SIG-M5 treated with dmso at 0.1 percent for 504 hours (cell line): ENCODE data around the gene C8B.

Source experiments
- DNase-seq: peaks from one replicate; lab custom pipeline; 2025; ENCODE audit not compliant: unreplicated experiment; lab: John Stamatoyannopoulos, UW

Gene C8B

GRCh38 chr1:56972976-56973375, 7.2 kb upstream of the C8B start:
- no peak for DNase-seq

DNA sequence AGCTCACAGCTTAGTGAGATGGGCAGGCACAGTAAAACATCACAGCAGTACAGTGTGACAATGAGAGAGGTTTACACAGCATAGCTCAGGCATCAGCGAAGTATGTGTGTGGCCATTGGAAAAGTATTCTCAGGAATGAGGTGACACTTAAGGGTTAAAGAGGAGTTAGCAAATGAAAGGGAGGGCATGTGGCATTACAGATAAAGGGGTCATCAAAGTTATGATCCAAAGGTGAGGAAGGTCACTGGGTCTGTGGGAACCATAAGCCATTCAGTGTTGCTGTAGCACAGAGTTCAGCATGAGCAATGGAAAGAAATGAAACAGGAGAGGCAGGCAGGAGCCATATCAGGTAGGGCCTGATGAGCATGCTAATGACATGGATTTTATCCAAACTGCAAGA, 4.5 kb upstream of the C8B start:
- no peak for DNase-seq

DNA sequence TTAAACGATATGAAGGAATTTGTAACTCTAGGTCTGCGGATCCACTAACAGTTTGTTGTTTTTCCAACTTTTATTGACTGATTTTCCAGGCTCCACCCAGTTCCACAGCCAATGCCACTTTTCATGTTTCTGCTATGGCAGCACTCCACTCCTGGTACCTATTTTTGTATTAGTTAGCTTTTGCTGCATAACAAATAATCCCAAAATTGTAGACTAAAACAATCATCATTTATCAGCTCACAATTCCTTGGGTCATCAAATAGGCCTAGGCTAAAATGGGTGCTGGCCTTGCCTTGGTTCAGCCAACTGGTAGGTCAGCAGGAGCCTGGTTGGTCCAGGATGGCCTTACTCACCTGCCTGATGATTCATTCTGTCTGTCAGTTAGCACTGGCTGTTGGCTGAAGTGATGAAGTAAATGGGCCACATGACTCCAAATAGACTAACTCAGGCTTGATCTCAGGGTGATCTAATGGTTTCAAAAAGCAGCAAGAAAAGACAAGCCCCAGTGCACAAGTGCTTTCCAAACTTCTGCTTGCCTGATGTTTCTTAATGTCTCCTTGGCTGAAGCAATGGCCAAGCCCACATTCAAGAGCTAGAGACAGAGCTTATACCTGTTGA, 3.2 kb upstream of the C8B start:
- no peak for DNase-seq

DNA sequence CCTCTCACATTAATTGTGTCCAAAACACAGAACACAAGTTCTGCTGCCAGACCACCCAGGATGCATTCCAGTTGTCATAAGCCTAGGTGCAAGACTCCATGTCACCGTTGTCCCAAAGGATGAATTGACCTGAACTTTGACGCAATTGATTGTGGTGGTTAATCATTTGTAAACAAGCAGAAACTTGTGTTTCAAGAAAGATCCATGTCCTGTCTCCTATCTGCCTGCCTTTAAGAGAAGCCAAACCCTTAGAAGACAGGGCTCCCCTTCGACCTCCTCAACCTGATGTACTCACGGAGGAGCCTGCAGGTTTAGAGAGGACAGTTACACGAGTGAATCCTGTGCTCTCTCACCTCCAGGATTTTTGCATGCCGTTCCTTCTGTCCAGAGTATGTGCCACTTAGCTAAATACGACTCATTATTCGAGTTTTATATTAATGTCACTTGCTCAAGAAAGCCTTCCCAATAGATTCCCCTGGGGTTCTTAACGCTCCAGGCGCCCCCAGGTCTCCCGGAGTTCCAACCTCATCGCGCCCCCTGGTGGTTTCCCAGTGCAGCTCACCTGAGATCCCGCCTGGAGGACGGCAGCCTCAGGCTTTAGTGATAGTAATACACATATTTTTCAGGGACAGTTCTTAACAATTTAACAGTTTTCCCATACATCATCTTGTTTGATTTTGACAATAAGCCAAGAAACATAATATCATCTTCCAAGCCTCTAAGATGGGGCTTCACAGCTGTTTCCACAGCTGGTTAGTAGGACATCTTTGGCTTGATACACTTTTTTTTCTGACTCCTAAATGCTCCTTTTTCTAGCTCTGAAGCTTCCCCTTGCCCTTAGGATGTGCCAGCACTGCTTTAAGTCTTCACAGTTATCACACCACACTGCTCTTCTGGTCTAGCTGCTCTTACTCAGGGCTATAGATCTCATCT, 2.4 kb upstream of the C8B start:
- no peak for DNase-seq

- no peak for DNase-seq
These were observed 1.5 kb upstream of the C8B start for GRCh38 chr1:56967355-56967754.

DNA sequence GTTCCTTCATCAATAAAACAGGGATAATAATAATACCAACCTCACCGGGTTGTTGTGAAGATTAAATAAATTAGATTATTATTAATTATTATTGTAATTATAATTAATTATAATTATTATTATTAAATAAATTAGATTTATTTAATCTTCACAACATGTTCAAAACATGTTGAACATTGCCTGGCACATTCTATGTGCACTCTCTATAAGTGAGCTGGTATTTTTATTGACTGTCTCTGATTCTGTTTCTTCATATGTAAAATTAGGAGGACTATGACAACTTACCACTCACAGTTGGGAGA, 834 bp upstream of the C8B start:
- DNase-seq = no peak

DNA sequence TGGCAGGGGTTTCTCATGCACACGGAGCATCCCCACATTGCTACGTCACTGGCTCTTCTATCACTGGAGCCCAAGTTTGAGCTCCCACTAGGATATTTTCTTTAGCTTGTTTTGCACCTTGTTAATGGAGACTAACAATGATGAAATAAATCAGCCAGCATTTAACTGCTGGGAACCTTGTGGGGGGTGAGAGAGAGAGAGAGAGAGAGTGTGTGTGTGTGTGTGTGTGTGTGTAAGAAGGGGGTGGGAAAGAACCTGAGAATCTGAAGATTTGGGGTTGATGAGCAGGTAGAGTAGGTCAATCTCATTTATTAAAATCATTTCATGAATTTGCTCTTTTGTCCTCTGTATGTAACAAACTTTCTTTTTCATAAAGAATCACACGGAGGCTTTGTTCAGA, 624 bp downstream of the C8B start:
- no peak for DNase-seq

GRCh38 chr1:56964349-56965017, 1.3 kb downstream of the C8B start:
- no peak for DNase-seq

GRCh38 chr1:56963667-56964066, 2.1 kb downstream of the C8B start:
- DNase-seq = no peak

GRCh38 chr1:56961426-56961825, 4.4 kb downstream of the C8B start:
- DNase-seq = no peak

GRCh38 chr1:56958526-56958925, 7.3 kb downstream of the C8B start:
- DNase-seq = no peak

DNA sequence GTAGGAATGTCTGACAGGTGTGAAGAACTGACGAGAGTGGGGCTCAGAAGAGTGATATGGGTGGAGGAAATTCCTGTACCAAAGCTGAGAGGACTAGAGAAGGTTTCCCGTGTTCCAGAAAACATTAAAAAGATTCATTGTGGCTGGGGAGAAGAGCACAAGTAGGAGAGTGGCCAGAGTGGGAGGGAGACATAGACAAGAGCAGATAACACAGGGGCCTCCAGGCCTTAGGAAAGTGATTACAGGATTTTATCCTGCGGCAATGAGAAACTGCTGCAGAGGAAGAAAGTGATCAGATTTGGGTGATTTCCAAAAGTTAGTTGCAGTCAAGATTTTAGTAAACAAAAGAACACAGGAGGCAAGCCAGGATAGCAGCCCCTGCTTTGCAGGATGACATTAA, 7.9 kb downstream of the C8B start:
- no peak for DNase-seq

GRCh38 chr1:56954664-56955063, 11.2 kb downstream of the C8B start:
- no peak for DNase-seq

DNA sequence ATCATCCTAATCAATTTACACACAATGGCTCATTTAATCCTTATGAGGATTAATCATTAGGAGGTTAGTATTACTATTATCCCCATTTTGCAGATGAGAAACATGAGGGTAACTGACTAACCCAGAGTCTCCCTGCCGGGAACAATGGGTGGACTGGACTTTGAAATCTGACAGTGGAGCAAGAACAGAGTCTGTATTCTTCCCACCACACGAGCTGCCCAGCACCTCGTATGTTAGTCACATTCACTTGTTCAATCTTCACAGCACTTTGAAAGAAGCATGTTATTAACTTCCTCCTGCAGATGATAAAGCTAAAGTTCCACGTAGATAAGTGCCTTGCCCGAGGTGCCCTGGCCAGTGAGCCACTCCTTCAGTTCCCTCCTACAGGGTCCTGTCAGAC, 12.4 kb downstream of the C8B start:
- DNase-seq = no peak

DNA sequence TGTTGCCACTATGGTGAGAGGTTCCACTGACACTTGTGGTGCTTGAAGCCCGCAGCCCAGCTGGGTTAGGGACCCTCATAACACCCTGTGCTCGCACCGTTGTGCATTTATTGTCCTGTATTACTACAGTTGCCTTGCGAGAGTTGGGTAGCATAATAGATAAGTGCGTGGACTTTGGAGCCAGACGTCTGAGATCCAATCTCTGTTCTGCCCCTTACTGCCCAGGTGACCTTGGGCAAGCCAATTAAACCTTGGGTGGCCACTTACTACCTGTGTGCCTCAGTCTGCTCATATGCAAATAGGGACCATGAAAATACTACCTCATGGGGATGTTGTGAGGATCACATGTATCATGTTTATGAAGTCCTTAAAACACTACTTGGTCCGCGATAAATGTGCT, 13.3 kb downstream of the C8B start:
- no peak for DNase-seq

DNA sequence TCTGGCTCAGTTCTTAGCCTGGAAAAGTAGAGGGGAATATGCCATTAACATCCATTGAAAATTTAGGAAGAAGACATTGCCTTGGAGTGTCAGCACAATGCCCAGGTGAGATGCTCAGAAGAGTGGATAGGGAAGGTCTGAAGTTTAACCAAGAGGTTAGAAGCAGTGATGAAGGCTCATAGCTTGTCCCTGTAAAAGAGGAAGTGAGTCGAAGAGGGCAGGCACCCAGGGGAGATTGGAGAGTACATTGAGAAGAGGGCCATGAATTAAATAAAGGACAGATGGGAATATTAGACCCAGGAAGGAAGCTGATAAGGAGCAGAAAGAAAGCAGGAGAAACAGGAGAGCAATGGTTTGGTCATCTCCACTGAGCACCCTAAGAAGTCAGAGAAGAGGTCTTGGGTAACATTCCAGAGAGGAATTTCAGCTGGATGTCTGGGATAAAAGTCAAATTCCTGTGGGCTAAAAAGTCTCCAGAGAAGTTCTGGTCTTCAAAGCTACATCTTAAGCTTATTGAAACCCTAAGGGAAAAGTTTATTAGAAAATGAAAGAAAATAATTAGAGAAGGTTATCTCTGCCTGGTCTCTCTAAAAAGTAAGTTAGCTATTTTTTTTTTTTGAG, 17.3 kb downstream of the C8B start:
- DNase-seq = no peak

- no peak for DNase-seq
These were observed 25.8 kb downstream of the C8B start for GRCh38 chr1:56940039-56940438.

- no peak for DNase-seq
These were observed 26.6 kb downstream of the C8B start for GRCh38 chr1:56939209-56939608.

DNA sequence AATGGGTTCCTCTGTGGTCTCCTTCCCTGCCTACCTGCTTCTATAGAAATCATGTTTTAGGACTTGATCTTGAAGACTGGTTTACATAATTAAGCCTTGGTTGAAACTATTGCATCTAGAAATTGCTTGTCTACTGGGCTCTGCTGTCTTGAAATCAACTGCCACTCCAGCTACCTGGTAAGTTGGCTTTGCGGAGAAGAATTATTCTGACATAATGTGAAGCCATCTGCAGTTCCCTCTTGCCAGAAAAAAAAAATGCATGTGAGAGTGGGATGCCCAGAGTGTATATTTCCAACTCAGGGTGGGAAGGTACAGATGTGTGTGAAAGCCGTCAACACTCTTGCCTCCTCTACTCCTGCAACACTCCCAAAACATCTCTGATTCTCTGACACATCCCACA, 27.2 kb downstream of the C8B start:
- DNase-seq = no peak

- DNase-seq = no peak
These were observed 31.3 kb downstream of the C8B start for GRCh38 chr1:56934430-56935060.

DNA sequence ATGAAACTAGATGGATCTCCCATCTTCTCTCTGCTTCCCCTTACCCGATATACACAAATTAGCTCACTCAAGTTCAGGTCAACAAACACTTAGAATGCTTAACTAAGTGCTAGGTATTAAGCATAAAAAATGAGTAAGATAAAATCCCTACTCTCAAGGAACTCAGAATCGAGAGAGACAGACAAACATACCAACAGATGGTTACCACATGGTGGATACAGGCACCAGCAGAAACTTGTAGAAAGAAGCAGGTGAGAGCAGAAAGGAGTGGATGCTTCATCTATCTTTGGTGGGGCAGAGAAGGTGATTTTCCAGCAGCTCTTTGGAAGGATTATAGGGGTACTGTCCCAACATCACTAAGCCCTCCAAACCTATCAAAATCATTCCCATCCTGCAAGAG, 32.2 kb downstream of the C8B start:
- no peak for DNase-seq
